Panc1 (cell line): ENCODE measurements around the gene ILK.

Source experiments
- POLR2AphosphoS5 ChIP-seq: IDR thresholded peaks from 2 replicates; pipeline ENCODE4 v1.6.1; 2012; ENCODE audit warnings: mild to moderate bottlenecking, low read depth, low read length, moderate library complexity
- TF ChIP-seq, protein P1 (sequence below): fragments of 450-650 bp; IDR thresholded peaks from 2 replicates; pipeline ENCODE4 v1.5.1; 2017; ENCODE audit warnings: mild to moderate bottlenecking
- TF ChIP-seq, protein P2 (sequence below), 2 experiments: IDR thresholded peaks; 2 replicates each; pipeline ENCODE4 v1.6.1; 2011 to 2012; ENCODE audit warnings: low read depth in 2 of 2, control low read depth in 1 of 2, low read length in 1 of 2, mild to moderate bottlenecking in 1 of 2, moderate library complexity in 1 of 2; ENCODE audit not compliant: insufficient read depth in 1 of 2

DNA sequence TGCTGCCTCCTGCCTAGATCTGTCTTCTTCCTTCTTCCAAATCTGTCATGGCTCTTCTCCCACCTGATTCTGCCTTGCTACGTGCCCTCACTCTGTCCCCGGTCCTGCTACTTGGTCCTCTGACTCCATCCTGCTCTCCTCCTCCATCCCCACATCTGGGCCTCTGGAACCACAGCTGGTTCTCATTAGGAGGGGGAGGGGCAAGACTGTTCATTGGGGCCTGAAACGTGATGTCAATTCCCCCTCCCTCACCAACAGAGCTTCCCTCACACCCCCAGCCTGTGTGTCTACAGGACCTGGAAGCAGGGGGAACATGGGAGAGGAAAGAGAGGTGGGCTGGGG, 43.0 kb downstream of the ILK start:
- TF ChIP-seq, protein P1, sequence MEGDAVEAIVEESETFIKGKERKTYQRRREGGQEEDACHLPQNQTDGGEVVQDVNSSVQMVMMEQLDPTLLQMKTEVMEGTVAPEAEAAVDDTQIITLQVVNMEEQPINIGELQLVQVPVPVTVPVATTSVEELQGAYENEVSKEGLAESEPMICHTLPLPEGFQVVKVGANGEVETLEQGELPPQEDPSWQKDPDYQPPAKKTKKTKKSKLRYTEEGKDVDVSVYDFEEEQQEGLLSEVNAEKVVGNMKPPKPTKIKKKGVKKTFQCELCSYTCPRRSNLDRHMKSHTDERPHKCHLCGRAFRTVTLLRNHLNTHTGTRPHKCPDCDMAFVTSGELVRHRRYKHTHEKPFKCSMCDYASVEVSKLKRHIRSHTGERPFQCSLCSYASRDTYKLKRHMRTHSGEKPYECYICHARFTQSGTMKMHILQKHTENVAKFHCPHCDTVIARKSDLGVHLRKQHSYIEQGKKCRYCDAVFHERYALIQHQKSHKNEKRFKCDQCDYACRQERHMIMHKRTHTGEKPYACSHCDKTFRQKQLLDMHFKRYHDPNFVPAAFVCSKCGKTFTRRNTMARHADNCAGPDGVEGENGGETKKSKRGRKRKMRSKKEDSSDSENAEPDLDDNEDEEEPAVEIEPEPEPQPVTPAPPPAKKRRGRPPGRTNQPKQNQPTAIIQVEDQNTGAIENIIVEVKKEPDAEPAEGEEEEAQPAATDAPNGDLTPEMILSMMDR: no peak
- TF ChIP-seq, protein P2, sequence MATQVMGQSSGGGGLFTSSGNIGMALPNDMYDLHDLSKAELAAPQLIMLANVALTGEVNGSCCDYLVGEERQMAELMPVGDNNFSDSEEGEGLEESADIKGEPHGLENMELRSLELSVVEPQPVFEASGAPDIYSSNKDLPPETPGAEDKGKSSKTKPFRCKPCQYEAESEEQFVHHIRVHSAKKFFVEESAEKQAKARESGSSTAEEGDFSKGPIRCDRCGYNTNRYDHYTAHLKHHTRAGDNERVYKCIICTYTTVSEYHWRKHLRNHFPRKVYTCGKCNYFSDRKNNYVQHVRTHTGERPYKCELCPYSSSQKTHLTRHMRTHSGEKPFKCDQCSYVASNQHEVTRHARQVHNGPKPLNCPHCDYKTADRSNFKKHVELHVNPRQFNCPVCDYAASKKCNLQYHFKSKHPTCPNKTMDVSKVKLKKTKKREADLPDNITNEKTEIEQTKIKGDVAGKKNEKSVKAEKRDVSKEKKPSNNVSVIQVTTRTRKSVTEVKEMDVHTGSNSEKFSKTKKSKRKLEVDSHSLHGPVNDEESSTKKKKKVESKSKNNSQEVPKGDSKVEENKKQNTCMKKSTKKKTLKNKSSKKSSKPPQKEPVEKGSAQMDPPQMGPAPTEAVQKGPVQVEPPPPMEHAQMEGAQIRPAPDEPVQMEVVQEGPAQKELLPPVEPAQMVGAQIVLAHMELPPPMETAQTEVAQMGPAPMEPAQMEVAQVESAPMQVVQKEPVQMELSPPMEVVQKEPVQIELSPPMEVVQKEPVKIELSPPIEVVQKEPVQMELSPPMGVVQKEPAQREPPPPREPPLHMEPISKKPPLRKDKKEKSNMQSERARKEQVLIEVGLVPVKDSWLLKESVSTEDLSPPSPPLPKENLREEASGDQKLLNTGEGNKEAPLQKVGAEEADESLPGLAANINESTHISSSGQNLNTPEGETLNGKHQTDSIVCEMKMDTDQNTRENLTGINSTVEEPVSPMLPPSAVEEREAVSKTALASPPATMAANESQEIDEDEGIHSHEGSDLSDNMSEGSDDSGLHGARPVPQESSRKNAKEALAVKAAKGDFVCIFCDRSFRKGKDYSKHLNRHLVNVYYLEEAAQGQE (IDR thresholded peaks at IDR 0.05; ENCODE audit: insufficient read depth in 1 of 2, low read depth in 2 of 2, low read length in 1 of 2): no peak
- TF ChIP-seq POLR2AphosphoS5: no peak
